ENCODE data around the gene CKAP4. TPM values are rescaled to one million over a fixed set of nuclear protein-coding genes. Genes with fewer than 3 reads are reported as not detected.
A peak's percentile ranks its signal among the peaks of the same experiment; 100 is the strongest.

The CKAP4 gene
- total RNA-seq, 1 donor from 2014 or later, result 180 TPM

DNA sequence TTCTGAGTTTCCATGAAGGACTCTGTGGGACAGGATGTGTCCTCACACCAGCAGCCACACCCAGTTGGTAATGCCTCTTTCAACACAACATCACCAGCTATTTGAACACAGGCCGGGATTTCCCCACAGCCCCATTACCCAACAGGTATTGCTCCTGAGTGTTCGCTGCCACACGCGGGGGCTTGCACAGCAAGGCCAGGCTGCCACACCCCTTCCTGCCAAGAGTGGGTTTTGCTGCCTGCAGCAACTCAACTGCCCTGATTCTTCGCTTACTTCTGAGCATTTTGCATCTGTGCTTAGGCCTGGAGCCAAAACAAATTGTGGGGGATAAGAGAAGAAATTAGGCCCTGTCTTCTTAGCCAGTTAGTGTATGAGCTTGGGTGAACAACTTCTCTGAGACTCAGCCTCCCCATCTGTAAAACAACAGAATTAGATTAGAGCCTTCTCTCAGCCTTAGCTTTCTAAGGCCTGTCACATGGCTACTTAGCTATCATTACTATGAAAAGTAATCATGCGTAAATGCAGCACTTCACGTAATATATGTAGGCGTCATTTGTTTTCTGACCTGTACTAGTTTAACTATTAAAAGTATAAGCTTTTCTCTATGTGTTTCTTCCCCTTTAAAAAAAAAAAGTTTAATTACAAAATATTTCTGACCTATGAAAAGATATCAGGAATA, 20.0 kb downstream of the CKAP4 start:
- H3K9me3 Mint-ChIP-seq, result no peaks in the 10 kb centered on the region
- no peak for DNase-seq (ENCODE audit: low spot score in 2 of 2, unreplicated experiment in 2 of 2)
- TF ChIP-seq, protein P1, sequence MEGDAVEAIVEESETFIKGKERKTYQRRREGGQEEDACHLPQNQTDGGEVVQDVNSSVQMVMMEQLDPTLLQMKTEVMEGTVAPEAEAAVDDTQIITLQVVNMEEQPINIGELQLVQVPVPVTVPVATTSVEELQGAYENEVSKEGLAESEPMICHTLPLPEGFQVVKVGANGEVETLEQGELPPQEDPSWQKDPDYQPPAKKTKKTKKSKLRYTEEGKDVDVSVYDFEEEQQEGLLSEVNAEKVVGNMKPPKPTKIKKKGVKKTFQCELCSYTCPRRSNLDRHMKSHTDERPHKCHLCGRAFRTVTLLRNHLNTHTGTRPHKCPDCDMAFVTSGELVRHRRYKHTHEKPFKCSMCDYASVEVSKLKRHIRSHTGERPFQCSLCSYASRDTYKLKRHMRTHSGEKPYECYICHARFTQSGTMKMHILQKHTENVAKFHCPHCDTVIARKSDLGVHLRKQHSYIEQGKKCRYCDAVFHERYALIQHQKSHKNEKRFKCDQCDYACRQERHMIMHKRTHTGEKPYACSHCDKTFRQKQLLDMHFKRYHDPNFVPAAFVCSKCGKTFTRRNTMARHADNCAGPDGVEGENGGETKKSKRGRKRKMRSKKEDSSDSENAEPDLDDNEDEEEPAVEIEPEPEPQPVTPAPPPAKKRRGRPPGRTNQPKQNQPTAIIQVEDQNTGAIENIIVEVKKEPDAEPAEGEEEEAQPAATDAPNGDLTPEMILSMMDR (IDR thresholded peaks at IDR 0.05; ENCODE audit: unreplicated experiment), result no peak
- no peaks in the 10 kb centered on the region for H3K27me3 Mint-ChIP-seq (ENCODE audit: low read depth)
- H3K4me3 Mint-ChIP-seq, result no peak overlapping the region
- no peaks in the 10 kb centered on the region for H3K36me3 Mint-ChIP-seq
- H3K4me1 Mint-ChIP-seq, result peaks cover 17% of the 10 kb centered on the region
- no peak overlapping the region for H3K27ac Mint-ChIP-seq

DNA sequence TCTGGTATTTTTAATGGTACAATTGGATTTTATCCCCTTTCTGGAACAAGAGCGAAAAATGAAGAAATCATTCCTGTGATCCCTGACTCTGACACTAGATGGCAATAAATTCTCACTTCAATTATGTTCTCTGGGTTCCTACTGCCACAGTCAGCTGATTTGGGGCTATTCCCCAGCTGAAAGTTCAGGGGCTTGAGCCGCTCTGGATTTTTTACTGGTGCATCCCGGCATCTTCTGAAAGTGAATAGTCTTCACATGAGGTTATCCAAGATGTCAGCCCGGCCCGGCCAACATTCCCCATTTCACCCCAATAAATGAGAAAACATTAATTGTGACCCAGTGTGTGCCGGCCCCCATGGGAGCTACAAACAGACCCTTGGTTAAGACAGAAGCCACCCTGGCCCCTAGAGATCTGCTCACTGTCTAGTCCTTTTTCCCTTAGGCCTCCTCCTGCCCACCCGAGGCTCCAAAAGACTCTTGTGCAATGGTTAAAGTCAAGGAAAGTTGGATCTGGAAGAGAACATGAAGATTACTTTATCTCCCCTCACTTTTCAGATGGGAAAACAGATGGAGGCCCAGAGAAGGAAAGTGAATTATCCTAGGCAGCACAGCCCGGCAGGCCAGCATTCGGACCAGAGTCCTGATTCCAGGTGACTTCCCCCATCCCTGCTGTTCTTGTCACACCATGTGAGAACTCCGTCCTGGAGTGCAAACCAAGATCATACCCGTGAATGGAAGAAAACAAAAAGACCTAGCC, 20.8 kb downstream of the CKAP4 start:
- H3K4me3 Mint-ChIP-seq, result no peak overlapping the region
- no peaks in the 10 kb centered on the region for H3K9me3 Mint-ChIP-seq
- DNase-seq (ENCODE audit: low spot score in 2 of 2, unreplicated experiment in 2 of 2), result no peak
- no peak overlapping the region for H3K27ac Mint-ChIP-seq
- no peaks in the 10 kb centered on the region for H3K36me3 Mint-ChIP-seq
- TF ChIP-seq, protein P1 (IDR thresholded peaks at IDR 0.05; ENCODE audit: unreplicated experiment), result peak; percentile 74
- H3K27me3 Mint-ChIP-seq (ENCODE audit: low read depth), result no peaks in the 10 kb centered on the region
- H3K4me1 Mint-ChIP-seq, result peaks cover 17% of the 10 kb centered on the region

DNA sequence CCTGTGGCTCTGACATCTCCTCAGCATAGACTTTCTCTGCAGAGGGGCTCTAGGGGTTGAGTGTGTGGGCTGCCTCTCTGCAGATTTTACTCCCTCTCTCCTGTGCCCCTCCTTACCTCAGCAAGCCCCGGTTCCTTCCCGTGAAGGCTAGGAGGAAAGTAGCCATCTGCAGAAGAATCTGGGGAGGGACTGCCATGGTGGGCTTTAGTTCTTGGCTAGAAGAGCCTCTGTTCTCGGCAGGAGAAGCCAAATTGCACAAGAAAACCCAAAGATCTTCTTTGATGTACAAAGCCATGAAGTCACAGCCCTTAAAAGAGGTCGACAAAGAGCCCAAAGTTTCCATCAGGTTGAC, 23.5 kb downstream of the CKAP4 start:
- Mint-ChIP-seq H3K9me3 (no peaks in the 10 kb centered on the region), H3K4me1 (peaks cover 17% of the 10 kb centered on the region), H3K4me3 (no peak overlapping the region), H3K27ac (no peak overlapping the region), H3K36me3 (no peaks in the 10 kb centered on the region), H3K27me3 (ENCODE audit: low read depth) (no peaks in the 10 kb centered on the region)
- no peak for DNase-seq (ENCODE audit: low spot score in 2 of 2, unreplicated experiment in 2 of 2)
- TF ChIP-seq, protein P1 (IDR thresholded peaks at IDR 0.05; ENCODE audit: unreplicated experiment), result no peak

DNA sequence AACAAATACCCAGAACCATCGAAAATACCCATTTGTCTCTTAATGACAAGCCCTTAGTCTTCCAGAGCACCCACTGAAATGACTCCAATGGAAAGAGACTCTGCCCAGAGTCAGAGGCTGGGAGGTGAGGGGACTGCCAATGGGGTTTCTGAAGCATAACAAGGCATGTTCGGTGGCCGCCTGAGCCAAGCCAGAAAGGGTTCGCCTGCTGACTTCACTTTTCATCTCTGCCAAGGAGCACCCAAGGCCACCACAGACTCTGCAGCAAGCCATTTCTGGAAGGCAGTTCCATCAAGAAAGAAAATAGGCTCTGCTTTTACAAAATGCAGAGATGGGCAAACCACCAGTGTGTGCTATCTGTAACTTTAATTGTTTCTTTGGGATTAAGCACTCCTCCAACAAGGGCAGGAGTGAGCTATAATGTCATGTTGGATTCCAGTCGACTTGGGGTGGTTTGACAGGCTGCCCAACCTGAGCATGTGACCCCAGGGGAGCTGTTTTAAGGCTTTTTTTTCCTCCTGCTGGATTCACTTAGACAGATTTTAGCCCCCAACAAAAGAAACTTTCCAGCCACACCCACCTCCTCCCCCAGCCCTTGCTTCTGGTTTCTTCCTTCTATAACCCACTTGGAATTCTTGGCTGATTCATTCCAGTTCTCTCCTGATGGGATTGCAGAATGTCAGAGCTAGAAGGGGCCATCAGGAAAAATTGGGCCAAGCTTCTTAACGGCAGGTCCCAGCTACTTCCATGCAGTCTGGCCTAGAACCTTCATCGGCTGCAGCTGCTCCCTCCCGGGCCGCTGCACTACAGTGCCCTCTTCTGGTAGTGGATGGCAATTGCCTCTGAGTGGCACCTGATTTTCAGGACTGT, 24.1 kb downstream of the CKAP4 start:
- peaks cover 17% of the 10 kb centered on the region for H3K4me1 Mint-ChIP-seq
- H3K27ac Mint-ChIP-seq, result no peak overlapping the region
- no peaks in the 10 kb centered on the region for H3K27me3 Mint-ChIP-seq (ENCODE audit: low read depth)
- peaks cover 4% of the 10 kb centered on the region for H3K9me3 Mint-ChIP-seq
- no peak overlapping the region for H3K4me3 Mint-ChIP-seq
- H3K36me3 Mint-ChIP-seq, result no peaks in the 10 kb centered on the region
- DNase-seq (ENCODE audit: low spot score in 2 of 2, unreplicated experiment in 2 of 2), result peak in 1 of 2 experiments; percentile 80
- TF ChIP-seq, protein P1 (IDR thresholded peaks at IDR 0.05; ENCODE audit: unreplicated experiment), result peak; percentile 87

DNA sequence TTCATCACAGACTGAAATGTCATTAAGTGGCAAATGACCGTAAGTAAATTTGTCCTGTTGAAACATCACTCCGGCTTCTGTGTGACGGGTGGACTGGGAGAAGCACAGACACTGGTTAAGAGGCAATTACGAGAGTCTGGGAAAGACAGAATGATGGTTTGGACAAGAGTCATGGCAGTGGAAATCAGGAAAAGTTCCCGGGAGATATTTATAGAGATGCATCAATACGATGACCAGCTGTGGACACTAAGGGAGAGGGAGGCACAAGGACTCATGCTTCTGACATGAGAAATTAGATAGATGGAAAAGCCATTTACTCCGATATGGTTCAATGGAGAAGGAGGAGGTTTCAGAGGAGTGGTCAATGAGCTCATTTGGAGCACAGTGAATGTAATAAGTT, 27.3 kb downstream of the CKAP4 start:
- Mint-ChIP-seq H3K36me3 (peaks cover 5% of the 10 kb centered on the region), H3K27ac (no peak overlapping the region), H3K4me1 (peaks cover 7% of the 10 kb centered on the region), H3K4me3 (no peak overlapping the region), H3K9me3 (peaks cover 27% of the 10 kb centered on the region), H3K27me3 (ENCODE audit: low read depth) (no peaks in the 10 kb centered on the region)
- DNase-seq (ENCODE audit: low spot score in 2 of 2, unreplicated experiment in 2 of 2), result no peak
- TF ChIP-seq, protein P1 (IDR thresholded peaks at IDR 0.05; ENCODE audit: unreplicated experiment), result no peak
